ENCODE data around the gene NPW.
"Not testable (repeated sequence)": the region's sequence is repeated elsewhere in the genome, so short reads cannot be mapped to it uniquely, and the experiment has no call there.

The NPW gene

DNA sequence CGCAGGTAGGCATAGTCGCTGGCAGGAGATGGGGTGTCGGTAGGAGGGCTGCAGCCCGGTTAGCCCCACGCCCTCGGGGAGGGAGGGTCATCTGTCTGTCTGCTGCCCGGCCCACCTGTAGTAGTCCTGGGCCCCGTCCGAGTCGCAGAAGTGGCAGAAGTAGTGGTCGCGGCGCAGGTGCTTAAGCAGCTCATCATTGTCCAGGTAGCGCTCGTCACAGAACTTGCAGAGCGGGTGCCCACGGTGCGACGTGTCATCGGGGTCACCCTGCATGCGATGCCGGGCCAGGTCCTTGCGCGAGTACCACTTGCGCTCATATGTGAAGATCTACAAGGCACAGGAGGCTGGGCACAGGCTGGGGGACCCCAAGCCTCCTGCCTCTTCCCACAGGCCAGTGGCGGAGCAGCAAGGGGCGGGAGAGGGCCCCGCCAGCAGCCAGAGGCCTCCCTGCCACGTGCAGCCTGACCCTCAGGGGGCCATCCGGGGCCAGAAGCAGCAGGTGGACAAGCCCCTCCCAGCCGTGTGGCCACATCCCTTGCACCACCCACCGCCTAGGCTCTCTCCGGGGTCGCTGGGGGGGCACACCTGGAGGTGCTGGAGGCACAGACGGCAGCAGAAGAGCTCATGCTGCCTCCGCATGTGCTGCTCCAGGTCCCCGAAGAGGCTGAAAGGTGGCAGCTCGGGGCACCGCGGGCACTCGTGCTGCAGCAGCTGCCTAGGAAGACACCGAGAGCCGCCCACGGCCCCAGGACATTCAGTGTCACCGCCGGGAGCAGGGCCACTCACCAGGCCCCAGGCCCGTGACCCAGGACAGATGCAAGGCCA lies 17.0 kb upstream of the NPW start:
- no peak for DNase-seq (ENCODE audit: low spot score)

DNA sequence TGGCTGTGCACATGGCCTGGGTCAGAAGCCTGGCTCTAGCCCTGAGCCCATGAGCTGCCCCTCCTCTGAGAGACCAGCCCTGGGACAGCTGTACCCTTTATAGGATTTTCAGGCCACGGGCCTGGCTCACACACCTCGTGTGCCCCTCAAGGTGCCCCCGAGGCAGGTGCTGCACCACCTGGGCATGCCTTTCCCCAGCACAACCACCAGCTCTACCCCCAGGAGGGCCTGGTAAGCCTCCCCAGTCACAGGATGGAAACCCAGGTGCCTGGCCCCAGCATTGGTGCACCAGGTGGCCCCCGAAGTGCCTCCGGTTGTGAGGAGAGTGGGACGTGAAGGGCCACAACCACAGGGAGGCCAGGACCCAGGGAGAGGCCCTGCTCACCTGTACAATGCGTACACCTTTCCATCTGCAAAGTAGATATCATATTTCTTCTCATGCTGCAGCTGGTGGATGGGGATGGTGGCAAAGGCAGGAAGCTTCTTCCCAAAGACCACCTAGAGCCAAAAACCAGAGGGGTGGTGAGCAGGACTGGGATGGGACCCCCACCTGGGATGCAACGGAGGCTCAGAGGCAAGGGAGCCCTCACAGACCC lies 16.3 kb upstream of the NPW start:
- no peak for DNase-seq (ENCODE audit: low spot score)

DNA sequence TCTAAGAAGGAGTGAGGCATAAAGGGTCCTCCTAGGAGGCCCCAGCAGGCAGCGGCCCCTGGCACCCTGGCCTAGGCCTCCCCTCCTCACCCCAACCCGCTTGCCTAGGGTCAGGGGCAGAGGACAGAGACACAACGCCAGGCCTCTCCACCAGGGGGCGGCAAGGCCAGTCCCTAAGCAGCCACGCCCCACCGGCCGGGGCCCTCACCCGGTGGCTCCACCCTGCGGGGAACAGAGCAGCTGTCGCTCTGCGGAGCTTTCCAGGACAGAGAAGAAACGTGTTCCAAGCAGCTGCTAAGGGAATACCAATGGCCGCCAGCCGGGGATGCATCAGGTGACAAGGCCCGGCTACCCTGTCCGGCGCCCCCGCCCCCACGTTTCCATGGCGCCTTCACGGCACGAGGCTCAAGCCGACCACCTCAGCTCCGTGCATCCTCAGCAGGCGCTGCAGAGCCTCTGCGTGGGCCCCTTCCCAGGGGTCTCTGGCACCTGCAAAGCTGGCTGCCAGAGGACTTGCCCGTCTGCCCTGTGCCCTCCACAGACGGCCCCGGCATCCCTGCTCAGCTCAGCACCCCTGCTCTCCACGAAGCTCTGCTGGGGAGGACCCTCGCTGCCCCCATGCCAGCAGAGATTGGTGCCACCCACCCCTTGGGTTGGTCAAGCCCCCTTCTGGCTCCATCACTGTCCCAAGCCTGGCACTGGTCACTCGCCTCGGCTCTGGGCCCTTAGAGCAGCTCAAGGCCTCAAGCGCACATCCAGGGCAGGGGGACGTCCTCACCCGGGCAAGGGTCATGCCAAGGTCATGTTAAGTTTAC lies 15.6 kb upstream of the NPW start:
- DNase-seq (ENCODE audit: low spot score), result peak; percentile 92

- no peak for DNase-seq (ENCODE audit: low spot score)
Observed at GRCh38 chr16:2004795-2005517, 14.6 kb upstream of the NPW start.

DNA sequence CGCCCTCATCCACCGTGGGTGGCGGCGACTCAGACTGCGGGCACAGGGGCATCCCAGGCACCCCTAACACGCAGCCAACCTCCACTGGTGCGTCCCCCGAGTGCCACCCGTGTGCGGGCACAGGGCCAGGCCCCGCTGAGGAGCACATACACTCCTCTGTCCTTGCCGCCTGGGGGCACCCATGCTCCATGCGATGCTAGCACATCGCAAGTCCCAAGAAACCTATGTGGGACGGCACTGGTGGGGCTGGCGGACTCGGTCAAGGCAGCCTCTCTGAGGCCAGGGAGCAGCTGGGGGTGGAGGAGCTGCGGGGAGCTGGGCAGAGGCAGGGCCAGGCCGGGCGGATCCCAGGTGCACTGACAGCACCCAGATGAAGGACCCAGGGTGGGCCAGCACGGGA lies 13.9 kb upstream of the NPW start:
- DNase-seq (ENCODE audit: low spot score), result peak; percentile 58

GRCh38 chr16:2006317-2006716 lies 13.3 kb upstream of the NPW start:
- DNase-seq (ENCODE audit: low spot score), result no peak

DNA sequence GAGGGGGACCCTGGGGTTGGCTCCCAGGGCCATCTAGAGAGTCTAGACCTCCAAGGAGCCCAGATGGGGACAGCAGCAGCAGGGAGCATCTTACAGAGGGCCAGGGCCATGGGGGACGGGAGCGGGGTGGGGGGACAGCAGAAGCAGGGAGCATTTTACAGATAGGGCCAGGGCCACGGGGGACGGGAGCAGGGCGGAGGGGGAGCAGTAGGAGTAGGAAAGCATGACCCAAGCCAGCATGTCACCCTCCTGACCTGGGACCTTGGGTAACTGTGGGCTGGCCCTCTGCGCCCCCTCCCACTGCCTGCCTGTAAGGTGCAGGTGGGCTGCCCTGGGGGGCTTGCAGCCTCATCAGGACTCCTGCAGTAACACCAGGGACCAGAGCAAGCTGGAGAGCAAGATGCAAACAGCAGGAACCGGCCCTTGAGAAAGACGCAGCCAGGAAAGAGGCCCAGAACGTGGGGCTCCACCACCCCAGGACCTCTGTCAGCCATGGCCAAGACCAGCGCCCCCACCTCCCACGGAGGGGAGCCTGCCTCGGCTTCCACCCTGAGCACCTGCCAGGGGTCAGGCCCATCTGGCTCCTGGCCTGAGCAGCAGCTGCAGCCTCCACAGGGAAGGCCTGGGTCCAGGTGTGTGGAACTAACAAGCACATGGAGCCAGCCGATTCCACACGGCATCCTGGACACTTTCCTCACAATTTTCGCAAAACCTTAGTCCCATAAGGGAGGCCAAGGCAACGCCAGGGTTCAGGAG lies 12.3 kb upstream of the NPW start:
- no peak for DNase-seq (ENCODE audit: low spot score)

DNA sequence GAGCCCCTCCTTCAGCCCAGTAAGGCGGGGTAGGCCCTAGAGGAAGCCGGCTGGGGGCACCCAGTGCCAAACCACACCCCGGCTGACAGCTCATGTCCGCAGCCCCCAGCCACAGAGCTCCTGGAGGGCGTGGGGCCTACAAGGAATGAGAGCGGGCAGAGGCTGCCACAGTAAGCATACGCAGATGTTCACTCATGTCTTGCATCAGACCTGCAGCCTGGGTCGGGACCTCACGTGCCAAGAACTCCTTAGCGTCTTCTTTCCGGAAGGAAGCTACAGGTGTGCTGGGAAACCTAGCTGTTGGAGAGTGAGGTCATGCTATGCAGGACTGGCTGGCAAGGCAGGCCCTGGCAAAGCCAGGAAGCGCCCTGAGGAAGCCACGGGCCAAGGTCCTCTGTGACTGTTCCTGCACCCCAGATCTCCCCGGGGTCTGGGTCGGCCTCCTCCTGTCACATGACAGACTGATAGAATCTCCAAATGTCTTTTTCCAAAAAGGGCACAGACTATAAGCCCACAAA lies 11.5 kb upstream of the NPW start:
- no peak for DNase-seq (ENCODE audit: low spot score)

GRCh38 chr16:2008631-2009163 lies 10.9 kb upstream of the NPW start:
- no peak for DNase-seq (ENCODE audit: low spot score)

DNA sequence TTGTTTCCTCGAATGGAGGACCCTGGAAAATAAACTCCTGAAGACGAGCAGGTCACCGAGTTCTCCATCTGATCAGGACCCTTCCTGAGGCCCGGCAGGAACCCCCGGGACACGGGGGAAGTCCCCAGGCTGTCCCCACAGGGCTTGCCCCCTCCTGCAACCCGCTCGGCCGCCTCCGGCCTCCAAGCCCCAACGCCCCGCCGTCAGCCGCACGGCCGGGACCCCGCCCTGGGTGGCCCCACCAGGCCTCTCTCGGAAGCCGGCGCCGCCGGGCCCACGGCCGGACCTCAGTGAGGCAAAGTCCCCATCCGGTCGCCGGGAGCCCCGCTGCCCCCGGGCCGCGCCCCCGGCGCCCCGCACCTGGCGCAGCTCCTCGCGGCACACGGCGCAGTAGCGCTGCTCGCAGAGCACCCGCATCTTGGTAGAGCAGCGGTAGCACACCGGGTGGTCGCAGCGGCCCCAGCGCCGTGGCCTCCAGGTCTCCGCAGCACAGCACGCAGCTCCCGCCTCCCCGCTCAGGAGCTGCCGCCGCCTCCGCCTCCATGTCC lies 10.3 kb upstream of the NPW start:
- DNase-seq (ENCODE audit: low spot score), result no peak

DNA sequence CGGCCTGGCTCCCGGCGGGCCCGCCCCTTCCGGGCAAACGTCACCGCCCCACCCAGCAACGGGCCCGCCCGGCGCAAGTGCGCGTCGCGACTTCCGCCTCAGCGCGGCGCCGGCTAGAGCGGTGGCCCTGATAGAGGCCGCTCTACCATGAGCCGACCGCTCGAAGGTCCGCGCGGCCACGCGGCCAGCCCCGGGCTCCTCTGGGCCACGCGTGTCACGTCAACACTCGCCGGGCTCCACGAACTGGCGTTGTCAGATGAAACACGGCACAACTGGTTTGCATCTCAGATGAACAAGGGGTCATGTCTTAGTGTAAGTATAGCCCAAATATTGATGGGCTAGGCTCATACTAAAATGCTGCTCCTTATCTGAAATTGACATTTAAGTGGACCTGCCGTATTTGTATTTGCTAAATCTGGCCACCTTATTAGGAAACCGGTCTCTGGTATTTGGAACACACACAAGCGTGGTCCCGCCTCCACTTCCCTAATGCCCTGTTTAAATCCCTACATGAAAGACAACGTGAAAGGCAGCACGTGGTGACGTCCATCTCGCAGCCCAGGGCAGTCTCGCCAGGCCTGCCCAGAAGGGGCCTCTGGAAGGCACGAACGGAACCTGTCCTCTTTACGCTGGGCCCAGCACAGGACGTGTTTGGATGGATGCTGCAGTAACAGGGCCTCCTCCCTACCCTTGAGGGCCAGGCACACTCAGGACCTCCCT lies 9.6 kb upstream of the NPW start, which contains the start of gene ZNF598:
ZNF598 (minus strand) TSS at position 31 of the 720 bp plus-strand sequence.
- DNase-seq (ENCODE audit: low spot score), result peak; percentile 89

GRCh38 chr16:2011726-2012125 lies 7.9 kb upstream of the NPW start:
- DNase-seq (ENCODE audit: low spot score), result not testable (repeated sequence)

GRCh38 chr16:2013527-2013926 lies 6.1 kb upstream of the NPW start:
- no peak for DNase-seq (ENCODE audit: low spot score)

GRCh38 chr16:2015117-2015946 lies 4.3 kb upstream of the NPW start:
- DNase-seq (ENCODE audit: low spot score), result no peak

DNA sequence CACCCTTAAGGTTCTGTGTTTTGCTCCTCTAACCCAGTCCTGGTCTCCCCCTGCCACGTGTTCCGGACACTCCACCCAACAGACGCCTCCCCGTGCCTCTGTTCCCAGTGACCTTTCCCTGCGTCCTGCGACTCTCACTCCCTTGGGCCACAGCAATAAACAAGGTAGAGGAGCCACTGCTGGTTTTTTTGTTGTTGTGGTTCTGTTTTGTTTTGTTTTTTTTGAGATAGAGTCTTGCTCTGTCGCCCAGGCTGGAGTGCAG lies 3.7 kb upstream of the NPW start:
- DNase-seq (ENCODE audit: low spot score), result no peak

DNA sequence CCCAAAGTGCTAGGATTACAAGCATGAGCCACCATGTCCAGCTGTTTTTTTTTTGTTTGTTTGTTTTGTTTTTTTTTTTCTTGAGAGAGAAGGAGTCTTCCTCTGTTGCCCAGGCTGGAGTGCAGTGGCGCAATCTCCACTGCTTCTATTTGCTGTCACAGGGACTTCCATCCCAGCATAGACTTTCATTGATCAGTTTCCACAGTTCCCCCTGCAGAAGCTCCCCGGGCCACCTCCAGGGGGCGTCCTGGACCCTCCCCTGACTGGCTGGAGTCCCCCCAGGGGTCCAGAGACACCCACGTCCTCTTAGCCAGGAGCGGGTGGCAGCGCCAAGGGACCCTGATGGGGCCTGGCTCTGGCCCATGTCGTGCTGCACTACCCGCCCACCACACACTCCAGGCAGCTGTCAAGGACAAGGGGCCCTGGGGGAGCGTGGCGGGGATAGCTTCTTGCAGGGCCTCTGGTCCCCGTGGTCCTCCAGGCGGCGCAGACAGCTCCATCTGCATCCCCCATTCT lies 3.1 kb upstream of the NPW start:
- no peak for DNase-seq (ENCODE audit: low spot score)

DNA sequence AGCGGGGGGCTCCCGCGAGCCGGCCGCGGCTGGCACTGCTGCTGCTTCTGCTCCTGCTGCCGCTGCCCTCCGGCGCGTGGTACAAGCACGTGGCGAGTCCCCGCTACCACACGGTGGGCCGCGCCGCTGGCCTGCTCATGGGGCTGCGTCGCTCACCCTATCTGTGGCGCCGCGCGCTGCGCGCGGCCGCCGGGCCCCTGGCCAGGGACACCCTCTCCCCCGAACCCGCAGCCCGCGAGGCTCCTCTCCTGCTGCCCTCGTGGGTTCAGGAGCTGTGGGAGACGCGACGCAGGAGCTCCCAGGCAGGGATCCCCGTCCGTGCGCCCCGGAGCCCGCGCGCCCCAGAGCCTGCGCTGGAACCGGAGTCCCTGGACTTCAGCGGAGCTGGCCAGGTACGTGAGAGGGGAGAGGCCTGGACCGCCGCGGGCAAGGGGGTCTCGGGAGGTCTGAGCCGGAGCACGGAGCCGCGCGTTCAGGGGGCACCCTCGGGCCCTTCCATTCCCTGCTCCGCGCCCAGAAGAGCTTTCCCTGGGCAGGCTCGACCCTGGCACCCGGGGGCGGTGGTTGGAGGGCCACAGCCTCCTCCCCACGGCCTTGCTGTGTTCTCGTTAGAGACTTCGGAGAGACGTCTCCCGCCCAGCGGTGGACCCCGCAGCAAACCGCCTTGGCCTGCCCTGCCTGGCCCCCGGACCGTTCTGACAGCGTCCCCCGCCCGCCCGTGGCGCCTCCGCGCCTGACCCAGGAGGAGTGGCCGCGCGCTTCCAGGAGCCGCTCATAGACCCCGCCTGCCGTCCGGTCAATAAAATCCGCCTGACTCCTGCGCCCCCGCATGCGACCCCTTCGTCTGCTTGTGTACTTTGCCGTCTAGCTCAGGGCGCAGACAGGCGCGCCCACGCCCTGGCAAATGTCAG lies 591 bp downstream of the NPW start:
- no peak for DNase-seq (ENCODE audit: low spot score)

DNA sequence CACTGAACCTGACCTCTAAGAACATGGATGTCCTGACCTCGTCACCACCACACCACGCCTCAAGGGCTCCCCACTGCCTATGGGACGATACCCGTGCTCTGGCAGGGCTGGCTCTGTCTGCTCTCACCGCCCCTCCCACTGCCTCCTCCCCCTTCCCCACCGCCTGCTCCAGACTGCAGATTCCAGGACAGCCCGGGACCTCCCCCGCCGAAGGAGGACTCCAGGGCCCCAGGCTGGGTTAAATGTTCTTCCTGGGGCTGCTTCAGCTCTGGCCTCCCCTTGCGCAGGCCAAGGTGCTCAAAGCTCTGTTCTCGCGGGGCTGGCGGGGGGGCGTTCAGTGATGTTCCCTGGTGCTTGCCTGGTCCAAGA lies 3.1 kb downstream of the NPW start:
- no peak for DNase-seq (ENCODE audit: low spot score)
